Left lung (tissue), 10 donors: ENCODE measurements around the gene PARD6B. TPM values are rescaled to one million over a fixed set of nuclear protein-coding genes. Genes with fewer than 3 reads are reported as not detected.
"Not testable (repeated sequence)": the region's sequence is repeated elsewhere in the genome, so short reads cannot be mapped to it uniquely, and the experiment has no call there.

Experiments used
- ATAC-seq: fragments of 200-7000 bp; cut with Tn5 transposase; one replicate; pipeline ENCODE4 v1.9.1; 2020; ENCODE audit warnings: moderate library complexity
- DNase-seq, 4 donors: peaks; one replicate each; pipeline ENCODE4 v3.0.0-alpha.2; 2013 to 2020
- H3K27ac ChIP-seq, 2 donors: fragments of 200-600 bp; sonication (generic) in 1 of 2; one replicate each; pipeline versions ENCODE4 v1.5.0 to v1.8.0; 2020 to 2021
- H3K27me3 ChIP-seq, 2 donors: fragments of 200-600 bp; sonication (generic) in 1 of 2; one replicate each; pipeline versions ENCODE4 v1.5.0 to v1.8.0; 2020 to 2021
- H3K36me3 ChIP-seq, 2 donors: fragments of 200-600 bp; sonication (generic) in 1 of 2; one replicate each; pipeline versions ENCODE4 v1.5.0 to v1.8.0; 2020 to 2021
- H3K4me1 ChIP-seq, 2 donors: fragments of 200-600 bp; one replicate each; pipeline ENCODE4 v1.8.0; 2021
- H3K4me3 ChIP-seq, 2 donors: fragments of 200-600 bp; sonication (generic) in 1 of 2; one replicate each; pipeline versions ENCODE4 v1.5.0 to v1.8.0; 2020 to 2021; ENCODE audit warnings: mild to moderate bottlenecking in 1 of 2
- H3K9me3 ChIP-seq, 2 donors: fragments of 200-600 bp; sonication (generic) in 1 of 2; one replicate each; pipeline versions ENCODE4 v1.5.0 to v1.8.0; 2020 to 2021
- CTCF ChIP-seq, 2 donors: fragments of 200-600 bp; sonication (generic) in 1 of 2; IDR thresholded peaks; one replicate each; pipeline versions ENCODE4 v1.5.0 to v1.8.0; 2021; ENCODE audit warnings: antibody characterized with exemption in 2 of 2
- intact Hi-C, 2 donors: fragments of 100-400 bp; cut with DNase I; formaldehyde crosslinking; loops; one replicate each; pipeline versions ENCODE4 v1.11.2 to v1.14.2; 2022
- polyA plus RNA-seq, 6 donors: library from polyadenylated mRNA; unstranded; fragments of 120-200 nt; gene quantifications; one replicate each; pipeline ENCODE4 v1.2.1, GENCODE V29; 2013; ENCODE audit not compliant: insufficient read length in 6 of 6
- total RNA-seq, 2 donors: library from RNA; stranded (reverse); fragmentation: NEBNext Ultra II Directional; extraction: Animal tissue kit (Norgen Biotek cat#: 25700); gene quantifications; one replicate each; pipeline ENCODE4 v1.2.1, GENCODE V29; 2021
- donor health status: DM: no; HTN: yes; CAD: no.
- donor health status: DM: no; HTN: no; CAD: no.

PARD6B gene
- total and polyA plus RNA-seq, 8 donors, result 5.1 to 37.3 (median 7.5) TPM

- intact Hi-C loops, result no loop called here
- H3K4me1 ChIP-seq, result peaks cover 10 to 18% of the 10 kb centered on the region in 2 donors
- peak in 1 of 2 donors; percentile 21 for TF ChIP-seq CTCF (IDR thresholded peaks at IDR 0.05)
- DNase-seq, result no peak
- H3K4me3 ChIP-seq, result no peak overlapping the region
- peaks cover 0 to 2% of the 10 kb centered on the region in 2 donors for H3K27me3 ChIP-seq
- no peaks in the 10 kb centered on the region for H3K9me3 ChIP-seq
- peak; percentile 32 for ATAC-seq
- H3K27ac ChIP-seq, result no peak overlapping the region
- H3K36me3 ChIP-seq, result no peaks in the 10 kb centered on the region
Measured at GRCh38 chr20:50788045-50788991, 56.9 kb downstream of the PARD6B start.

- Histone ChIP-seq H3K9me3 (no peaks in the 10 kb centered on the region), H3K4me3 (no peak overlapping the region), H3K4me1 (peaks cover 15 to 29% of the 10 kb centered on the region in 2 donors), H3K27ac (peak overlapping the region; percentile 74 to 75), H3K27me3 (peaks cover 0 to 20% of the 10 kb centered on the region in 2 donors), H3K36me3 (no peaks in the 10 kb centered on the region)
- DNase-seq (no peak), ATAC-seq (no peak)
- no peak for TF ChIP-seq CTCF (IDR thresholded peaks at IDR 0.05)
- intact Hi-C loops, result loop anchor here in 1 of 2 donors (10.0 kb wide), 1 partner anchor 135 kb away; no protein-coding TSS in a partner anchor
Measured at GRCh38 chr20:50789968-50790650, 58.7 kb downstream of the PARD6B start.

- ATAC-seq, result peak; percentile 87
- DNase-seq, result peak; percentile 88 to 95 (median 93)
- Histone ChIP-seq H3K27ac (peak overlapping the region; percentile 74 to 75), H3K9me3 (no peaks in the 10 kb centered on the region), H3K4me1 (peaks cover 18 to 33% of the 10 kb centered on the region in 2 donors), H3K4me3 (no peak overlapping the region), H3K36me3 (no peaks in the 10 kb centered on the region), H3K27me3 (peaks cover 0 to 27% of the 10 kb centered on the region in 2 donors)
- intact Hi-C loops, result loop anchor here in 1 of 2 donors (10.0 kb wide), 1 partner anchor 134 kb away; no protein-coding TSS in a partner anchor
- peak; percentile 56 to 61 for TF ChIP-seq CTCF (IDR thresholded peaks at IDR 0.05)
Measured at GRCh38 chr20:50790651-50791277, 59.4 kb downstream of the PARD6B start.

- no peak overlapping the region for H3K4me3 ChIP-seq
- no peak for DNase-seq
- no peak for ATAC-seq
Measured at GRCh38 chr20:50792708-50793574, 61.6 kb downstream of the PARD6B start.

GRCh38 chr20:50793575-50794016, 62.2 kb downstream of the PARD6B start:
- not testable (repeated sequence) for H3K27ac ChIP-seq, H3K9me3 ChIP-seq, DNase-seq

More at GRCh38 chr20:50792708-50793574, 61.6 kb downstream of the PARD6B start:
- Histone ChIP-seq H3K36me3 (no peaks in the 10 kb centered on the region), H3K27me3 (peaks cover 0 to 30% of the 10 kb centered on the region in 2 donors), H3K27ac (no peak overlapping the region), H3K4me1 (peaks cover 18 to 33% of the 10 kb centered on the region in 2 donors), H3K9me3 (no peaks in the 10 kb centered on the region)
- no peak for TF ChIP-seq CTCF (IDR thresholded peaks at IDR 0.05)
- intact Hi-C loops, result loop anchor here in 1 of 2 donors (10.0 kb wide), 1 partner anchor 132 kb away; no protein-coding TSS in a partner anchor

More at GRCh38 chr20:50793575-50794016, 62.2 kb downstream of the PARD6B start:
- intact Hi-C loops, result loop anchor here in 1 of 2 donors (10.0 kb wide), 1 partner anchor 131 kb away; no protein-coding TSS in a partner anchor
- not testable (repeated sequence) for H3K4me3 ChIP-seq, ATAC-seq, H3K36me3 ChIP-seq
- peaks cover 0 to 30% of the 10 kb centered on the region in 2 donors for H3K27me3 ChIP-seq
- H3K4me1 ChIP-seq, result peaks cover 18 to 33% of the 10 kb centered on the region in 2 donors
